Activated CD4-positive, alpha-beta memory T cell treated with anti-CD3 and anti-CD28 coated beads for 36 hours (primary cell): ENCODE data around the gene NEUROD2. TPM values are rescaled to one million over a fixed set of nuclear protein-coding genes. Genes with fewer than 3 reads are reported as not detected.

Experiments used
- CTCF ChIA-PET: fragments of 350-600 bp; sonication (Branson Sonifier 250); formaldehyde crosslinking; loops from one replicate; lab custom pipeline; 2021; ENCODE audit warnings: antibody characterized with exemption, inconsistent platforms; lab: Charles Lee
- POLR2A ChIA-PET: fragments of 350-600 bp; sonication (Branson Sonifier 250); formaldehyde crosslinking; loops from one replicate; lab custom pipeline; 2021; ENCODE audit warnings: antibody characterized with exemption; lab: Charles Lee
- DNase-seq: peaks from one replicate; pipeline ENCODE4 v3.0.0-alpha.2; 2020
- H3K27ac Mint-ChIP-seq: one replicate; pipeline ENCODE4 v1.8.0; 2021; ENCODE audit warnings: mixed read lengths
- H3K27me3 Mint-ChIP-seq: one replicate; pipeline ENCODE4 v1.8.0; 2021; ENCODE audit warnings: mixed read lengths
- H3K36me3 Mint-ChIP-seq: one replicate; pipeline ENCODE4 v1.8.0; 2021; ENCODE audit warnings: mixed read lengths
- H3K4me1 Mint-ChIP-seq: one replicate; pipeline ENCODE4 v1.8.0; 2021; ENCODE audit warnings: low read depth, mixed read lengths
- H3K4me3 Mint-ChIP-seq: one replicate; pipeline ENCODE4 v1.8.0; 2021; ENCODE audit warnings: mild to moderate bottlenecking, mixed read lengths
- H3K9me3 Mint-ChIP-seq: one replicate; pipeline ENCODE4 v1.8.0; 2021; ENCODE audit warnings: mixed read lengths
- intact Hi-C: fragments of 100-400 bp; cut with micrococcal nuclease; formaldehyde crosslinking; loops from one replicate; pipeline ENCODE4 v1.15.1; 2023
- total RNA-seq, 2 experiments: library from RNA; stranded (reverse); gene quantifications; one replicate each; pipeline ENCODE4 v1.2.3, GENCODE V29; 2021

The NEUROD2 gene
- total RNA-seq, 2 experiments from 2014 or later = not detected

DNA sequence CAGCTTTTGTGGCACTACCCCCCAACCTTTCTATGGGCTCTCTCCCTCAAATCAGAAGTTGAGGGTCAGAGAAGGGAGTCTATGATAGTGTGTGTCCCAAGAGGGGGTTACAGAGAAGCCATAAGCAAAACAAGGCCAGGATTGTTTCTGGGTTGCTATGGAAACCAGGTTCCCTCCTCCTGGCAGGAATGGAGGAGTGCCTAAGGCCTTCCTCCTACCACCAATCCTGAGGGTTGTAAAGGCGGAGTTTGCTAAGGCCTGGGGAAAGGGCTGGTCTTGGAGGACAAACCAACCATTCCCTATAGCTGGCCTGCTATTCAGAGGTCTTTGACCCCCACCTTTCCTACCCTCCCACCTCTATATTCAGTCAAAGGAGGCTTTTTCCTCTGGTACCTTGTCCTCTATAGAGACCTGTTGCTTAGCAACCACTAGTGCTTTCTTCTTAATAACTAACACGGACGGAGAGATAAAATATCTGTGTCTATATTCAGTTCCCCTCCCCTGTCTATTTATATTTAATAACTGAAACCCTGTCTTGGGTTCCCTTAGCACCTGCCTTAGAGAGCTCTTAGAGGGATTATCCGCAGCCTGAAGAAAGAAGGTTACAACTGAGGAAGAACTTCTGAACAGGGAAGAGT lies 43.4 kb downstream of the NEUROD2 start:
- CTCF ChIA-PET = interaction anchor here (1.3 to 1.4 kb wide), 4 partner anchors 12 to 69 kb away, joined by 3 to 5 read pairs (median 4); no protein-coding TSS in a partner anchor
- H3K4me3 Mint-ChIP-seq = no peak overlapping the region

DNA sequence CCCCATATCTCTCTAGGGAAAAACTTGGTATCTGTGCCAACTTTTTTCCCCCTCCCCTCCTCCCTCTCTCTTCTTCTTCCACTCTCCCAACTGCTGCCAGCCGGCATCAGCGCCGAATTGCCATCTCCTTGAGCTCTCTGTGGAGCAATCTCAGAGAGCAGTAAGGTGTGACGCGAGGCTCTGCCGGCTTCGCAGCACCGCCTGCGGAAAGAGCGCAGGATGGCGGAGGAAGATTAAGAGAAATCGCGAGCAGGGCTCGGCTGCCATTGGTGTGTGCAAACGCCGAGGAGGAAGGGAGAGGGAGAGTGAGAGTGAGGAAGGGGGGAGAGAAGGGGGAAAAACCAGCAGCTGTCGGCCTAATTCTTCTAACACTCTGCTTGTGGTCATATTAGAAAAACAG lies 44.2 kb downstream of the NEUROD2 start:
- Mint-ChIP-seq H3K4me3 (no peak overlapping the region), H3K27ac (no peak overlapping the region), H3K36me3 (peaks cover 38% of the 10 kb centered on the region), H3K9me3 (no peaks in the 10 kb centered on the region), H3K4me1 (no peaks in the 10 kb centered on the region), H3K27me3 (no peaks in the 10 kb centered on the region)
- DNase-seq = no peak
- CTCF ChIA-PET = interaction anchor here (1.3 to 1.4 kb wide), 2 partner anchors 13 to 58 kb away, joined by 4 to 5 read pairs; no protein-coding TSS in a partner anchor
- intact Hi-C loops = no loop called here
- POLR2A ChIA-PET = no interaction called here

More for the DNA sequence above, 43.4 kb downstream of the NEUROD2 start:
- DNase-seq = no peak
- no peak overlapping the region for H3K27ac Mint-ChIP-seq
- no peaks in the 10 kb centered on the region for H3K9me3 Mint-ChIP-seq
- intact Hi-C loops = no loop called here
- no peaks in the 10 kb centered on the region for H3K27me3 Mint-ChIP-seq
- POLR2A ChIA-PET = no interaction called here
- no peaks in the 10 kb centered on the region for H3K4me1 Mint-ChIP-seq
- peaks cover 43% of the 10 kb centered on the region for H3K36me3 Mint-ChIP-seq

DNA sequence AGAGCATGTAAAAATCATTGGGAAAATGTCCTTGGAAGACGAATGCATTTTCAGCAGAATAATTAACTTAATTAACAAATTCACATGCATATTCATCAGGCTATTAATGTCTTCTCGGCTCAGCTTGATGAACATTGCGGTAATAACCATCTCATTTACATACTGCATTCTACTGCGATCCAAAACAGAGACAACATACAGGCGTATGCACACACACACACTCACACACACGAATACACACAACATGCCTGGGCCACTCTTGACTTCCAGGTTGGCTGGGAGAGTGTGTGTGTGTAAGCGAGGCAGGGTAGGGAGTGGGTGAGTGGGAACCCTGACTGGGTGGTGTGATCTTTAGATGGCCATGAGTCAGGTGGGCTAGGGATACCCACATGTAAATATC lies 44.7 kb downstream of the NEUROD2 start:
- no peaks in the 10 kb centered on the region for H3K27me3 Mint-ChIP-seq
- no peak overlapping the region for H3K4me3 Mint-ChIP-seq
- H3K4me1 Mint-ChIP-seq = no peaks in the 10 kb centered on the region
- POLR2A ChIA-PET = no interaction called here
- peaks cover 33% of the 10 kb centered on the region for H3K36me3 Mint-ChIP-seq
- CTCF ChIA-PET = no interaction called here
- no peak overlapping the region for H3K27ac Mint-ChIP-seq
- no peaks in the 10 kb centered on the region for H3K9me3 Mint-ChIP-seq
- no peak for DNase-seq
- intact Hi-C loops = no loop called here

DNA sequence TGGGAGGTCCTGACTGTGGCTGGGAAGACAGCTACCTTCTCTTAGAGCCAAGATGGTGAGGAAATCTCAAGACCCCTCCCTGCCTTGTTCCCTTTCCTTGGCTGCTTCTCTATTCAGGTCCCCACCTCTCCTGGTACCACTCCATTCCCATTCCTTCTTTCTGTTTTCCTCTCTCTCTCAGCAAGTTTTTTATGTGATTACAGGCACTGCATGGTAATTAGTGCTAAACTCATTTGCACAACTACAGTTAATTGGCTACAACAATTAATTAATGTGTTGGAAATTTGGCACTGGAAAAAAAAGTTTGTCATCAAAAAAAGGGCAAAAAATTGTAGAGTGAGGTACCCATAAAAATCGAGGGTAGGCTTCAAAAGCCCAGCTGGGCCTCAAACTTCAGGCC lies 45.3 kb downstream of the NEUROD2 start:
- Mint-ChIP-seq H3K4me1 (no peaks in the 10 kb centered on the region), H3K36me3 (peaks cover 28% of the 10 kb centered on the region), H3K27ac (no peak overlapping the region), H3K4me3 (no peak overlapping the region), H3K27me3 (no peaks in the 10 kb centered on the region), H3K9me3 (no peaks in the 10 kb centered on the region)
- ChIA-PET POLR2A (no interaction called here), CTCF (no interaction called here)
- intact Hi-C loops = no loop called here
- DNase-seq = no peak

DNA sequence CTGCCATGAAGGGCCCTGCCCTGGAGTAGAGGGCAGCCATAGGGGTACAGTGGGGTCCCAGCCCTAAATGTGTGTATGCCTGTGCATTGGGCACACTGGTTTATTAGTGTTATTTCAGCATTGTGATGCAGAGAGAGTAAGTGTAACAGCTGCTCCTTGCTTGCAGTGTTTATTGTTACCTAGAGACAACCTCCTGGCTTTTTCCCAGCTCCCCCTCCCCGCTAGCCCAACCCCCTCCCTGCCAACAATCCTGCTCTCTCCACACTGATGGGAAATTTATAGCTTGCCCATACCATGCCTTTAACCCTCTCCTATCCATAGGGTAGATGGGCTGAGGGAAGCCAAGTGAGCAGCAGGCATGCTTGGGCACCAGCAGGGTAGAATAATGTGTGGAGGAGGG lies 51.3 kb downstream of the NEUROD2 start:
- H3K27ac Mint-ChIP-seq = no peak overlapping the region
- H3K27me3 Mint-ChIP-seq = no peaks in the 10 kb centered on the region
- no peak for DNase-seq
- H3K36me3 Mint-ChIP-seq = peaks cover 17% of the 10 kb centered on the region
- ChIA-PET POLR2A (no interaction called here), CTCF (interaction anchor here (1.3 to 2.1 kb wide), 2 partner anchors 8 to 67 kb away, joined by 5 to 8 read pairs; no protein-coding TSS in a partner anchor)
- H3K9me3 Mint-ChIP-seq = no peaks in the 10 kb centered on the region
- intact Hi-C loops = no loop called here
- no peak overlapping the region for H3K4me3 Mint-ChIP-seq
- no peaks in the 10 kb centered on the region for H3K4me1 Mint-ChIP-seq

DNA sequence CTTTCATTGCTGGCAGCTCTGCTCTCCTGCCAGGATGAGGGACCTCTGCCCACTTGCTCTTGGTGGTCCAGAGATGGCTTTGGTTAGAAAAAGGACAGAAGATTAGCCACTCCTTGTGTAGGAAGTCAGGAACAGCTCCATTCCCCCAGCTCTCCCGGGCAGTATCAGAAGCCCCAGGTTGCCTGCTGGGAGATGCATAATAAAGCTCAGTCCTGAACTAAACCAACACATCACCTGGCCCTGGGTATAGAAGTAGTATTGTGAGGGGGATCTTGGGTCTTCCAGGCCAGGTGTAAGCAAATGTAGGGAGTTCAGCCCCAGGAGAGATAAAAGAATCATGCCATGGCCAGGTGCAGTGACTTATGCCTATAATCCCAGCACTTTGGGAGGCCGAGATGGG lies 52.4 kb downstream of the NEUROD2 start:
- Mint-ChIP-seq H3K27me3 (no peaks in the 10 kb centered on the region), H3K36me3 (peaks cover 20% of the 10 kb centered on the region), H3K9me3 (no peaks in the 10 kb centered on the region), H3K4me1 (no peaks in the 10 kb centered on the region), H3K4me3 (no peak overlapping the region), H3K27ac (no peak overlapping the region)
- ChIA-PET POLR2A (no interaction called here), CTCF (no interaction called here)
- intact Hi-C loops = no loop called here
- no peak for DNase-seq

Other genes starting within 250 kb of the NEUROD2 start
- gene FBXL20, start 206.3 kb downstream of the NEUROD2 start, total RNA-seq = 10 to 100 TPM; 17.4 to 18.3 TPM
- gene MED1, start 156.7 kb downstream of the NEUROD2 start, total RNA-seq = 10 to 100 TPM; 58.9 to 59.7 TPM
- 10 to 100 TPM; 55.8 to 57.4 TPM for gene CDK12, start 146.4 kb downstream of the NEUROD2 start, total RNA-seq
- not detected for gene PPP1R1B, start 19.0 kb upstream of the NEUROD2 start, total RNA-seq
- gene STARD3, start 29.2 kb upstream of the NEUROD2 start, total RNA-seq = 10 to 100 TPM; 53.6 to 60.3 TPM
- under 1 TPM; 0.80 to 0.90 TPM for gene TCAP, start 57.4 kb upstream of the NEUROD2 start, total RNA-seq
- not detected for gene PNMT, start 60.5 kb upstream of the NEUROD2 start, total RNA-seq
- 1 to 10 TPM; 8.3 to 8.6 TPM for gene PGAP3, start 80.1 kb upstream of the NEUROD2 start, total RNA-seq
- gene ERBB2, start 92.1 kb upstream of the NEUROD2 start, total RNA-seq = 1 to 10 TPM; 5.9 to 6.3 TPM
- 10 to 100 TPM; 41.0 to 43.8 TPM for gene MIEN1, start 122.6 kb upstream of the NEUROD2 start, total RNA-seq
- 1 to 10 TPM in 1 of 2 experiments, under 1 TPM in 1; 0.34 to 1.2 TPM for gene GRB7, start 130.0 kb upstream of the NEUROD2 start, total RNA-seq